SK-N-SH treated with all-trans-retinoic acid at 6 μM for 48 hours (cell line): Measurements from ENCODE around the gene BICC1.

Source experiments
- ATAC-seq: fragments of 200-7000 bp; cut with Tn5 transposase; 3 replicates; pipeline ENCODE4 v1.9.1; 2020; ENCODE audit warnings: mild to moderate bottlenecking, moderate library complexity
- ARNTL ChIP-seq: fragments of 450-650 bp; formaldehyde crosslinking; IDR thresholded peaks from 2 replicates; pipeline ENCODE4 v1.5.0; 2020; ENCODE audit warnings: low read depth, mild to moderate bottlenecking, moderate library complexity, borderline replicate concordance
- BACH2 ChIP-seq: fragments of 250-450 bp; sonication (Bioruptor Pico); IDR thresholded peaks from 2 replicates; pipeline ENCODE4 v1.9.0; 2021; ENCODE audit warnings: mild to moderate bottlenecking, borderline replicate concordance
- CREB5 ChIP-seq: fragments of 250-450 bp; sonication (Bioruptor Pico); IDR thresholded peaks from 2 replicates; pipeline ENCODE4 v1.5.1; 2020; ENCODE audit warnings: low read depth, mild to moderate bottlenecking, moderate library complexity
- CSDC2 ChIP-seq: fragments of 250-450 bp; sonication (Bioruptor Pico); IDR thresholded peaks from 2 replicates; pipeline ENCODE4 v1.5.0; 2020; ENCODE audit warnings: mild to moderate bottlenecking, moderate library complexity
- ESRRG ChIP-seq: fragments of 250-450 bp; sonication (Bioruptor Pico); IDR thresholded peaks from 2 replicates; pipeline ENCODE4 v1.6.1; 2021; ENCODE audit warnings: mild to moderate bottlenecking
- GLIS3 ChIP-seq: fragments of 250-450 bp; sonication (Bioruptor Pico); IDR thresholded peaks from 2 replicates; pipeline ENCODE4 v1.5.0; 2020; ENCODE audit warnings: mild to moderate bottlenecking, moderate library complexity
- ISL1 ChIP-seq: fragments of 250-450 bp; sonication (Bioruptor Pico); IDR thresholded peaks from 2 replicates; pipeline ENCODE4 v2.1.2; 2022; ENCODE audit warnings: mild to moderate bottlenecking, moderate library complexity
- OSR1 ChIP-seq: fragments of 250-450 bp; sonication (Bioruptor Pico); IDR thresholded peaks from 2 replicates; pipeline ENCODE4 v1.8.0; 2022; ENCODE audit warnings: moderate library complexity, mild to moderate bottlenecking, inconsistent platforms
- PPARA ChIP-seq: fragments of 250-450 bp; sonication (Bioruptor Pico); IDR thresholded peaks from 2 replicates; pipeline ENCODE4 v1.5.0; 2020; ENCODE audit warnings: mild to moderate bottlenecking, borderline replicate concordance
- SNAI2 ChIP-seq: fragments of 250-450 bp; sonication (Bioruptor Pico); IDR thresholded peaks from 2 replicates; pipeline ENCODE4 v1.5.0; 2020; ENCODE audit warnings: mild to moderate bottlenecking, moderate library complexity
- TCF4 ChIP-seq: fragments of 250-450 bp; sonication (Bioruptor Pico); IDR thresholded peaks from 2 replicates; pipeline ENCODE4 v1.8.0; 2021; ENCODE audit warnings: mild to moderate bottlenecking, moderate library complexity, borderline replicate concordance
- TOX ChIP-seq: fragments of 250-450 bp; sonication (Bioruptor Pico); IDR thresholded peaks from 2 replicates; pipeline ENCODE4 v1.8.0; 2021; ENCODE audit warnings: mild to moderate bottlenecking, moderate library complexity, borderline replicate concordance
- TSHZ2 ChIP-seq: fragments of 250-450 bp; sonication (Bioruptor Pico); IDR thresholded peaks from 2 replicates; pipeline ENCODE4 v1.5.0; 2020; ENCODE audit warnings: mild to moderate bottlenecking, moderate library complexity
- ZC3H10 ChIP-seq: fragments of 250-450 bp; sonication (Bioruptor Pico); IDR thresholded peaks from 2 replicates; pipeline ENCODE4 v1.5.1; 2021; ENCODE audit warnings: mild to moderate bottlenecking, moderate library complexity
- ZFP3 ChIP-seq: fragments of 250-450 bp; sonication (Bioruptor Pico); IDR thresholded peaks from 2 replicates; pipeline ENCODE4 v1.5.0; 2020; ENCODE audit warnings: mild to moderate bottlenecking, moderate library complexity
- ZFP30 ChIP-seq: fragments of 450-650 bp; formaldehyde crosslinking; IDR thresholded peaks from 2 replicates; pipeline ENCODE4 v1.5.0; 2022; ENCODE audit warnings: mild to moderate bottlenecking, moderate library complexity
- ZNF565 ChIP-seq: fragments of 450-650 bp; formaldehyde crosslinking; conservative IDR thresholded peaks from 2 replicates; pipeline ENCODE4 v1.5.0; 2020; ENCODE audit warnings: low read depth, mild to moderate bottlenecking, moderate library complexity
- ZNF70 ChIP-seq: fragments of 450-650 bp; formaldehyde crosslinking; IDR thresholded peaks from 2 replicates; pipeline ENCODE4 v1.5.0; 2020; ENCODE audit warnings: mild to moderate bottlenecking, moderate library complexity
- ZNF8 ChIP-seq: fragments of 450-650 bp; formaldehyde crosslinking; IDR thresholded peaks from 2 replicates; pipeline ENCODE4 v1.5.0; 2020; ENCODE audit warnings: mild to moderate bottlenecking, moderate library complexity
- TF ChIP-seq, protein P1 (sequence below): fragments of 250-450 bp; sonication (Bioruptor Pico); IDR thresholded peaks from 2 replicates; pipeline ENCODE4 v1.8.0; 2020; ENCODE audit warnings: mild to moderate bottlenecking, moderate library complexity, borderline replicate concordance
- TF ChIP-seq, protein P2 (sequence below): fragments of 250-450 bp; sonication (Bioruptor Pico); IDR thresholded peaks from 2 replicates; pipeline ENCODE4 v1.8.0; 2021; ENCODE audit warnings: low read depth, mild to moderate bottlenecking, moderate library complexity, borderline replicate concordance

Gene BICC1

DNA sequence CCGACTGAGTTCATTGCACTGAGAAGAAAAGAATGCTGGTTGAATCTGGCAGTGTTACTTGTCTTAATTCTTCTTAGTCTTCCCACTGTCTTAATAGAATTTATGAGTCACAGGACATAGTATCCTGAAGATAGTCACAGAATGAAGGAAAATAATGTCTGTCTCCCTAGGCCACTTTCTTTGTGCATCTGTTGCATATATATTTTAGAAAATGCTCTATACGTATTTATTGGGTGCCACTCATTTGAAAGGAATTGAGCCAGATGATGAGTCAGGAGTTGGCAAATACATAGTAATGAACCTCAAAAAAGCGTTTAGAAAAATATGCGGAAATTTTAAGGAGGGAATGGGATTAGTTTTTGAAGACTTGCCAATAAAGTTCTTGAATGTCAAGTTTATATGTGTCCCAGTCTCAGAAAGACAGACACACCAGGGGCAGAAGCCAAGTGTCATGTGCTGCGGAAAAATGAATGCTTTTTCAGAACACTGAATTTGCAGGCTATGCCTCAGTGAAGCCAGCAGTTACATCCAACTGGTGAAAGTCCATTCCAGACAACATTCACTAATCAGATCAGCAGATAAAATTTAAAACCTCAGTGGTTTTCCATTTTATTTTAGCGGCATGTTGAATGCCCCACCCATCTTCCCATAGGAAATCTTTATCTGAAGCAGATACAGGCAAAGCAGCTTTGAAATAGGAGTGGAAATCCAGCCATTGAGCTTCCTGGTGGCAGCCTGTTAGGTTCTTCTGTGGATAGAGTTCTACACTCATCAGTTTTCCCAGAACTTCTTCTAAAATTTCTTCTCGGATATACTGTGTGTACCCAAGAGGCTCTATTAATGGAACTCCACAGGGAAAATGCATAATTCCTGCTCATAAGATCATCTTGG lies 308.4 kb downstream of the BICC1 start:
- TF ChIP-seq GLIS3 (CRISPR knock-in tag) (no peak), TOX (CRISPR knock-in tag) (peak; percentile 54; the same call in 1 of the 2 replicates), OSR1 (CRISPR knock-in tag) (no peak), ISL1 (CRISPR knock-in tag) (peak; percentile 42)
- TF ChIP-seq, all 23 proteins: peak for 2
- ATAC-seq = peak; percentile 86

- ATAC-seq = no peak
- TF ChIP-seq CREB5 = no peak
- TF ChIP-seq, protein P1, sequence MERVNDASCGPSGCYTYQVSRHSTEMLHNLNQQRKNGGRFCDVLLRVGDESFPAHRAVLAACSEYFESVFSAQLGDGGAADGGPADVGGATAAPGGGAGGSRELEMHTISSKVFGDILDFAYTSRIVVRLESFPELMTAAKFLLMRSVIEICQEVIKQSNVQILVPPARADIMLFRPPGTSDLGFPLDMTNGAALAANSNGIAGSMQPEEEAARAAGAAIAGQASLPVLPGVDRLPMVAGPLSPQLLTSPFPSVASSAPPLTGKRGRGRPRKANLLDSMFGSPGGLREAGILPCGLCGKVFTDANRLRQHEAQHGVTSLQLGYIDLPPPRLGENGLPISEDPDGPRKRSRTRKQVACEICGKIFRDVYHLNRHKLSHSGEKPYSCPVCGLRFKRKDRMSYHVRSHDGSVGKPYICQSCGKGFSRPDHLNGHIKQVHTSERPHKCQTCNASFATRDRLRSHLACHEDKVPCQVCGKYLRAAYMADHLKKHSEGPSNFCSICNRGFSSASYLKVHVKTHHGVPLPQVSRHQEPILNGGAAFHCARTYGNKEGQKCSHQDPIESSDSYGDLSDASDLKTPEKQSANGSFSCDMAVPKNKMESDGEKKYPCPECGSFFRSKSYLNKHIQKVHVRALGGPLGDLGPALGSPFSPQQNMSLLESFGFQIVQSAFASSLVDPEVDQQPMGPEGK (CRISPR knock-in tag) = no peak
- no peak for TF ChIP-seq CSDC2 (CRISPR knock-in tag)
- no peak for TF ChIP-seq SNAI2 (CRISPR knock-in tag)
- no peak for TF ChIP-seq ZNF8 (CRISPR knock-in tag)
- TF ChIP-seq ZNF70 (CRISPR knock-in tag) = no peak
These were observed 309.0 kb downstream of the BICC1 start for GRCh38 chr10:58821752-58822056.

DNA sequence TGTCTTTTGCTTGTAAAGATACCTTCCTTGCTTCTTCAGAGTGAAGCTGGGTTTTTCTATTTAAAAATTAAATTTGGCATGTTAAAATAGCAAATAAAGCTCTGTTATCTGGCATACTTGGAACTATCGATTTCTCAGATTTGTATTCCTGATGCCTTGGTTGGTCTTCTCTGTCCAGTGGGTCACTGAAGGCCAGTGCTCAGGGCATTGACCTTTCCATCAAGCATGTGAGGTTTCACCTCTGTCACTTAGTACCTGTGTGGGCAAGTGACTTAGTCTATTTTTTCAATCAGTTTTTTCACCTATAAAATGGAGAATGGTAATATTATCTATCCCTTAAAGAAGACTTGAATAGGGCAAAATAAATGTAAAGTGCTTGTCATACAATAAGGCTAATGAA lies 311.3 kb downstream of the BICC1 start:
- no peak for ATAC-seq
- no peak for TF ChIP-seq ZNF70 (CRISPR knock-in tag)
- TF ChIP-seq TCF4 (CRISPR knock-in tag) = no peak
- no peak for TF ChIP-seq PPARA
- no peak for TF ChIP-seq TSHZ2
- TF ChIP-seq CSDC2 (CRISPR knock-in tag) = no peak
- no peak for TF ChIP-seq ZNF565 (CRISPR knock-in tag)
- TF ChIP-seq TOX (CRISPR knock-in tag) = no peak
- TF ChIP-seq ISL1 (CRISPR knock-in tag) = no peak
- TF ChIP-seq BACH2 (CRISPR knock-in tag) = no peak
- no peak for TF ChIP-seq ZFP30 (CRISPR knock-in tag)
- TF ChIP-seq, protein P1 (CRISPR knock-in tag) = no peak
- no peak for TF ChIP-seq ZFP3 (CRISPR knock-in tag)
- TF ChIP-seq, protein P2, sequence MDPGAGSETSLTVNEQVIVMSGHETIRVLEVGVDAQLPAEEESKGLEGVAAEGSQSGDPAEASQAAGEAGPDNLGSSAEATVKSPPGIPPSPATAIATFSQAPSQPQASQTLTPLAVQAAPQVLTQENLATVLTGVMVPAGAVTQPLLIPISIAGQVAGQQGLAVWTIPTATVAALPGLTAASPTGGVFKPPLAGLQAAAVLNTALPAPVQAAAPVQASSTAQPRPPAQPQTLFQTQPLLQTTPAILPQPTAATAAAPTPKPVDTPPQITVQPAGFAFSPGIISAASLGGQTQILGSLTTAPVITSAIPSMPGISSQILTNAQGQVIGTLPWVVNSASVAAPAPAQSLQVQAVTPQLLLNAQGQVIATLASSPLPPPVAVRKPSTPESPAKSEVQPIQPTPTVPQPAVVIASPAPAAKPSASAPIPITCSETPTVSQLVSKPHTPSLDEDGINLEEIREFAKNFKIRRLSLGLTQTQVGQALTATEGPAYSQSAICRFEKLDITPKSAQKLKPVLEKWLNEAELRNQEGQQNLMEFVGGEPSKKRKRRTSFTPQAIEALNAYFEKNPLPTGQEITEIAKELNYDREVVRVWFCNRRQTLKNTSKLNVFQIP (CRISPR knock-in tag) = no peak
- TF ChIP-seq, all 23 proteins: peak for 0

DNA sequence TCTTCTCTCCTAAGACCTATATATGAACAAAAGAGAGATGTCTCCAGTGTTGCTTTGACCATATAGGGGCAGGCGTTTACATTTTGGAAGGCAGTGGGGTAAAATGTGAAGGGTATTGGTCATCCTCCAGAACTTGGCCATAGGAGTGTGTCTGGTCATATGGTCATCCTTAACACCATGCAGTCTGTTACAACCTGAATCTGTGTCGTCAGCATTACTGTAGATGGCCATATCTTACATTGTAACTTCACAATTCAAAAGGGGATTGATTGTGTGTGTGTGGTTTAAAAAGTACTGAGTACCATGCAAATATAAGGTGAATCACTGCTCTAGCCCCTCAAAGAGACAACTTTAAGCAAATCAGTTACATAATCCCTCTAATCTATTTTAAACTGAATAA lies 311.7 kb downstream of the BICC1 start:
- no peak for ATAC-seq
- TF ChIP-seq ESRRG (CRISPR knock-in tag) (no peak), ISL1 (CRISPR knock-in tag) (no peak), ARNTL (no peak), ZFP3 (CRISPR knock-in tag) (no peak), ZC3H10 (CRISPR knock-in tag) (no peak), CSDC2 (CRISPR knock-in tag) (no peak), ZFP30 (CRISPR knock-in tag) (no peak), CREB5 (no peak), TCF4 (CRISPR knock-in tag) (no peak)
- TF ChIP-seq, protein P2 (CRISPR knock-in tag) = no peak
